Ascending aorta (tissue), 2 donors: ENCODE results near the gene YJU2. TPM values are rescaled to one million over a fixed set of nuclear protein-coding genes. Genes with fewer than 3 reads are reported as not detected.
A peak's percentile ranks its signal among the peaks of the same experiment; 100 is the strongest.
"Not testable (repeated sequence)": the region's sequence is repeated elsewhere in the genome, so short reads cannot be mapped to it uniquely, and the experiment has no call there.

Source experiments
- DNase-seq, 2 donors: peaks; one replicate each; pipeline ENCODE4 v3.0.0-alpha.2; 2019; ENCODE audit warnings: low spot score in 2 of 2
- H3K27ac ChIP-seq, 2 donors: fragments of 200-600 bp; sonication (generic); one replicate each; pipeline ENCODE4 v1.5.1; 2016 to 2017; ENCODE audit warnings: mild to moderate bottlenecking in 1 of 2
- H3K27me3 ChIP-seq: fragments of 200-600 bp; sonication (generic); one replicate; pipeline ENCODE4 v1.5.1; 2017
- H3K36me3 ChIP-seq, 2 donors: fragments of 200-600 bp; sonication (generic); one replicate each; pipeline ENCODE4 v1.5.1; 2016
- H3K4me1 ChIP-seq, 2 donors: fragments of 200-600 bp; sonication (generic); one replicate each; pipeline ENCODE4 v1.5.1; 2016 to 2017; ENCODE audit warnings: mild to moderate bottlenecking in 1 of 2
- H3K4me3 ChIP-seq, 2 donors: fragments of 200-600 bp; sonication (generic); one replicate each; pipeline ENCODE4 v1.5.1; 2016 to 2017; ENCODE audit warnings: mild to moderate bottlenecking in 1 of 2
- H3K9me3 ChIP-seq, 2 donors: fragments of 200-600 bp; sonication (generic); one replicate each; pipeline ENCODE4 v1.5.1; 2016
- intact Hi-C: fragments of 100-400 bp; cut with DNase I; formaldehyde crosslinking; loops from one replicate; pipeline ENCODE4 v1.15.1; 2023
- total RNA-seq: library from RNA; depleted of rRNA; stranded (reverse); fragments of >200 nt; gene quantifications from one replicate; pipeline ENCODE4 v1.1.0, GENCODE V29; 2016
- TF ChIP-seq, protein P1 (sequence below), 3 experiments: fragments of 200-600 bp in 2 of 3; fragments of 450-650 bp in 1 of 3; sonication (generic) in 2 of 3; IDR thresholded peaks; one replicate each; pipeline ENCODE4 v1.5.1; 2016 to 2019; ENCODE audit warnings: antibody characterized with exemption in 3 of 3, mild to moderate bottlenecking in 1 of 3, moderate library complexity in 1 of 3

The YJU2 gene
- total RNA-seq, 1 donor from 2014 or later = 64.6 TPM

GRCh38 chr19:4232614-4233281 lies 14.1 kb upstream of the YJU2 start:
- H3K27ac ChIP-seq = no peak overlapping the region
- no peaks in the 10 kb centered on the region for H3K9me3 ChIP-seq
- TF ChIP-seq, protein P1, sequence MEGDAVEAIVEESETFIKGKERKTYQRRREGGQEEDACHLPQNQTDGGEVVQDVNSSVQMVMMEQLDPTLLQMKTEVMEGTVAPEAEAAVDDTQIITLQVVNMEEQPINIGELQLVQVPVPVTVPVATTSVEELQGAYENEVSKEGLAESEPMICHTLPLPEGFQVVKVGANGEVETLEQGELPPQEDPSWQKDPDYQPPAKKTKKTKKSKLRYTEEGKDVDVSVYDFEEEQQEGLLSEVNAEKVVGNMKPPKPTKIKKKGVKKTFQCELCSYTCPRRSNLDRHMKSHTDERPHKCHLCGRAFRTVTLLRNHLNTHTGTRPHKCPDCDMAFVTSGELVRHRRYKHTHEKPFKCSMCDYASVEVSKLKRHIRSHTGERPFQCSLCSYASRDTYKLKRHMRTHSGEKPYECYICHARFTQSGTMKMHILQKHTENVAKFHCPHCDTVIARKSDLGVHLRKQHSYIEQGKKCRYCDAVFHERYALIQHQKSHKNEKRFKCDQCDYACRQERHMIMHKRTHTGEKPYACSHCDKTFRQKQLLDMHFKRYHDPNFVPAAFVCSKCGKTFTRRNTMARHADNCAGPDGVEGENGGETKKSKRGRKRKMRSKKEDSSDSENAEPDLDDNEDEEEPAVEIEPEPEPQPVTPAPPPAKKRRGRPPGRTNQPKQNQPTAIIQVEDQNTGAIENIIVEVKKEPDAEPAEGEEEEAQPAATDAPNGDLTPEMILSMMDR (IDR thresholded peaks at IDR 0.05) = no peak
- no peak overlapping the region for H3K4me3 ChIP-seq
- no peaks in the 10 kb centered on the region for H3K4me1 ChIP-seq
- no peak for DNase-seq
- H3K36me3 ChIP-seq = no peaks in the 10 kb centered on the region
- intact Hi-C loops = no loop called here
- no peaks in the 10 kb centered on the region for H3K27me3 ChIP-seq

DNA sequence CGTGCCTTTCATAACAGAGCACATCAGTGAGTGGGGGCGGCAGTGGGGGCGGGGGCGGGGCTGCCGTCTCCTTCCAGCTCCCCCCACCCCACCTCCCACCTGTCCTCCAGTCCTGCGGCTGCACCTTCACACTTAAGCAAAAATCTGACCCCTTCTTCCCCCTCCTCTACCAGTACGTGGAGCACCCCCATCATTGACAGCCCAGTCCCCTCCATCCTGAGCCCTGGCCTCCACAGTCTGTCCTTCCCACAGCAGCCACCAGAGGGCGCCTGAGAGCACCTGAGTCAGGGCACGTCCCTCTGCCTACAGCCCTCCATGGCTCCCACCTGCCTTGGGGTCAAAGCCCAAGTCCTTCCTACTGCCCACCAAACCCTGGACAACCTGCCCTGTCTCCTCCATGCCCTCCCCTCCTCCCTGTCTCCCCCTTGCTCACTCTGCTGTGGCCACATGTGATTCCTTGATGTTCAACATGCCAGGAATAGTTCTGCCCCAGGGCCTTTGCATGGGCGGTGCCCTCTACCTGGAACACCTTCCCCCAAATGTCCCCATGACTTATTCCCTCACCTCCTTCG lies 13.5 kb upstream of the YJU2 start:
- no peak overlapping the region for H3K27ac ChIP-seq
- H3K9me3 ChIP-seq = no peaks in the 10 kb centered on the region
- H3K4me1 ChIP-seq = no peaks in the 10 kb centered on the region
- intact Hi-C loops = no loop called here
- no peaks in the 10 kb centered on the region for H3K36me3 ChIP-seq
- H3K27me3 ChIP-seq = no peaks in the 10 kb centered on the region
- no peak for DNase-seq
- H3K4me3 ChIP-seq = no peak overlapping the region
- TF ChIP-seq, protein P1 (IDR thresholded peaks at IDR 0.05) = peak; percentile 33 to 45 (median 37)

- TF ChIP-seq, protein P1 (IDR thresholded peaks at IDR 0.05) = no peak
- Histone ChIP-seq H3K4me3 (no peak overlapping the region), H3K36me3 (no peaks in the 10 kb centered on the region), H3K27ac (no peak overlapping the region), H3K27me3 (no peaks in the 10 kb centered on the region), H3K9me3 (no peaks in the 10 kb centered on the region), H3K4me1 (no peaks in the 10 kb centered on the region)
- DNase-seq = no peak
- intact Hi-C loops = no loop called here
Observed at GRCh38 chr19:4234142-4234861, 12.6 kb upstream of the YJU2 start.

DNA sequence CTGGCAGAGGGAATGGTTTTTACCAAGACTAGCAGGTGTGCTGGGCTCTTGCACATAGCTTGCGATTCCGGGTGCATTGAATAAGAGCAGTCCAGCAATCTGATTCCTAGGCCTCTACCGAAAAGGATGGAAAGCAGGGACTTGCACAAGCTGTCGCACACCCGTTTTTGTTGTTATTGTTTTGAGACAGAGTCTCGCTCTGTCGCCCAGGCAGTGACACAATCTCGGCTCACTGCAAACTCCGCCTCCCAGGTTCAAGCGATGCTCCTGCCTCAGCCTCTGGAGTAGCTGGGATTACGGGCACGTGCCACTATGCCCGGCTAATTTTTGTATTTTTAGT lies 12.0 kb upstream of the YJU2 start:
- intact Hi-C loops = no loop called here
- Histone ChIP-seq H3K4me3 (no peak overlapping the region), H3K36me3 (no peaks in the 10 kb centered on the region), H3K27ac (no peak overlapping the region), H3K9me3 (no peaks in the 10 kb centered on the region), H3K4me1 (no peaks in the 10 kb centered on the region), H3K27me3 (no peaks in the 10 kb centered on the region)
- TF ChIP-seq, protein P1 (IDR thresholded peaks at IDR 0.05) = no peak
- DNase-seq = no peak

GRCh38 chr19:4237510-4237909 lies 9.4 kb upstream of the YJU2 start:
- H3K4me1 ChIP-seq, H3K36me3 ChIP-seq, intact Hi-C loops, H3K27me3 ChIP-seq, DNase-seq, H3K9me3 ChIP-seq, H3K27ac ChIP-seq, H3K4me3 ChIP-seq: not testable (repeated sequence)

GRCh38 chr19:4238831-4239230 lies 8.0 kb upstream of the YJU2 start:
- DNase-seq = no peak
- Histone ChIP-seq H3K27ac (no peak overlapping the region), H3K36me3 (no peaks in the 10 kb centered on the region), H3K27me3 (no peaks in the 10 kb centered on the region), H3K4me3 (no peak overlapping the region), H3K4me1 (no peaks in the 10 kb centered on the region), H3K9me3 (peaks cover 0 to 4% of the 10 kb centered on the region in 2 donors)
- intact Hi-C loops = no loop called here
- TF ChIP-seq, protein P1 (IDR thresholded peaks at IDR 0.05) = no peak
